ENCODE measurements around the gene MARCHF2.

GRCh38 chr19:8468124-8468523 lies 55.0 kb downstream of the MARCHF2 start:
- TF ChIP-seq, protein P1, sequence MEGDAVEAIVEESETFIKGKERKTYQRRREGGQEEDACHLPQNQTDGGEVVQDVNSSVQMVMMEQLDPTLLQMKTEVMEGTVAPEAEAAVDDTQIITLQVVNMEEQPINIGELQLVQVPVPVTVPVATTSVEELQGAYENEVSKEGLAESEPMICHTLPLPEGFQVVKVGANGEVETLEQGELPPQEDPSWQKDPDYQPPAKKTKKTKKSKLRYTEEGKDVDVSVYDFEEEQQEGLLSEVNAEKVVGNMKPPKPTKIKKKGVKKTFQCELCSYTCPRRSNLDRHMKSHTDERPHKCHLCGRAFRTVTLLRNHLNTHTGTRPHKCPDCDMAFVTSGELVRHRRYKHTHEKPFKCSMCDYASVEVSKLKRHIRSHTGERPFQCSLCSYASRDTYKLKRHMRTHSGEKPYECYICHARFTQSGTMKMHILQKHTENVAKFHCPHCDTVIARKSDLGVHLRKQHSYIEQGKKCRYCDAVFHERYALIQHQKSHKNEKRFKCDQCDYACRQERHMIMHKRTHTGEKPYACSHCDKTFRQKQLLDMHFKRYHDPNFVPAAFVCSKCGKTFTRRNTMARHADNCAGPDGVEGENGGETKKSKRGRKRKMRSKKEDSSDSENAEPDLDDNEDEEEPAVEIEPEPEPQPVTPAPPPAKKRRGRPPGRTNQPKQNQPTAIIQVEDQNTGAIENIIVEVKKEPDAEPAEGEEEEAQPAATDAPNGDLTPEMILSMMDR (IDR thresholded peaks at IDR 0.05), result no peak
- TF ChIP-seq POLR2A (IDR thresholded peaks at IDR 0.05), result no peak
